MM.1S (cell line): ENCODE measurements around the gene PRMT2.

ENCODE experiments used
- DNase-seq: peaks from one replicate; pipeline ENCODE4 v3.0.0-alpha.2; 2015
- H2AFZ ChIP-seq: fragments of 300-600 bp; sonication (generic); 2 replicates; pipeline ENCODE4 v1.6.0; 2016; ENCODE audit warnings: antibody characterized with exemption, low read length
- H3F3A ChIP-seq: fragments of 300-600 bp; sonication (generic); 2 replicates; pipeline ENCODE4 v1.6.1; 2016; ENCODE audit warnings: mild to moderate bottlenecking, antibody characterized with exemption, low read length, moderate library complexity, mixed read lengths; ENCODE audit not compliant: insufficient read depth
- H3K27ac ChIP-seq: fragments of 300-600 bp; sonication (generic); 2 replicates; pipeline ENCODE4 v1.5.1; 2016; ENCODE audit warnings: mild to moderate bottlenecking, low read length
- H3K27me3 ChIP-seq: fragments of 300-600 bp; sonication (generic); replicated peaks from 2 replicates; pipeline ENCODE4 v1.6.0; 2016; ENCODE audit warnings: low read length; ENCODE audit not compliant: insufficient read depth
- H3K36me3 ChIP-seq: fragments of 300-600 bp; sonication (generic); replicated peaks from 2 replicates; pipeline ENCODE4 v1.6.1; 2016; ENCODE audit warnings: mild to moderate bottlenecking, low read length, mixed read lengths; ENCODE audit not compliant: insufficient read depth
- H3K4me1 ChIP-seq: fragments of 300-600 bp; sonication (generic); 2 replicates; pipeline ENCODE4 v1.6.1; 2016; ENCODE audit warnings: low read length, mixed read lengths
- H3K4me2 ChIP-seq: fragments of 300-600 bp; sonication (generic); 2 replicates; pipeline ENCODE4 v1.6.0; 2016; ENCODE audit warnings: low read depth, low read length
- H3K4me3 ChIP-seq: fragments of 300-600 bp; sonication (generic); 2 replicates; pipeline ENCODE4 v1.5.1; 2016; ENCODE audit warnings: low read length, mixed read lengths
- H3K79me2 ChIP-seq: fragments of 300-600 bp; sonication (generic); 2 replicates; pipeline ENCODE4 v1.6.1; 2016; ENCODE audit warnings: mixed run types, low read length, mixed read lengths
- H3K9ac ChIP-seq: fragments of 300-600 bp; sonication (generic); 2 replicates; pipeline ENCODE4 v1.6.1; 2016; ENCODE audit warnings: low read length, mixed read lengths
- H3K9me2 ChIP-seq: fragments of 300-600 bp; sonication (generic); replicated peaks from 2 replicates; pipeline ENCODE4 v1.6.1; 2016; ENCODE audit warnings: mild to moderate bottlenecking, low read length, mixed read lengths; ENCODE audit not compliant: insufficient read depth
- H3K9me3 ChIP-seq: fragments of 300-600 bp; sonication (generic); replicated peaks from 2 replicates; pipeline ENCODE4 v1.6.1; 2016; ENCODE audit warnings: mild to moderate bottlenecking, low read length, mixed read lengths; ENCODE audit not compliant: insufficient read depth
- H4K20me1 ChIP-seq: fragments of 300-600 bp; sonication (generic); 2 replicates; pipeline ENCODE4 v1.6.1; 2016; ENCODE audit warnings: mild to moderate bottlenecking, low read length, moderate library complexity, mixed read lengths; ENCODE audit not compliant: insufficient read depth
- EZH2 ChIP-seq: fragments of 300-600 bp; sonication (generic); optimal IDR thresholded peaks from 2 replicates; pipeline ENCODE3; 2017; ENCODE audit warnings: low read depth, mild to moderate bottlenecking, antibody characterized with exemption, low read length, mixed read lengths
- EZH2phosphoT487 ChIP-seq: fragments of 300-600 bp; sonication (generic); IDR thresholded peaks from 2 replicates; pipeline ENCODE4 v1.6.1; 2018; ENCODE audit warnings: antibody characterized with exemption, low read length
- TF ChIP-seq, protein P1 (sequence below): fragments of 300-600 bp; sonication (generic); IDR thresholded peaks from 2 replicates; pipeline ENCODE4 v1.5.1; 2016; ENCODE audit warnings: antibody characterized with exemption, low read length, mixed read lengths

Gene PRMT2

DNA sequence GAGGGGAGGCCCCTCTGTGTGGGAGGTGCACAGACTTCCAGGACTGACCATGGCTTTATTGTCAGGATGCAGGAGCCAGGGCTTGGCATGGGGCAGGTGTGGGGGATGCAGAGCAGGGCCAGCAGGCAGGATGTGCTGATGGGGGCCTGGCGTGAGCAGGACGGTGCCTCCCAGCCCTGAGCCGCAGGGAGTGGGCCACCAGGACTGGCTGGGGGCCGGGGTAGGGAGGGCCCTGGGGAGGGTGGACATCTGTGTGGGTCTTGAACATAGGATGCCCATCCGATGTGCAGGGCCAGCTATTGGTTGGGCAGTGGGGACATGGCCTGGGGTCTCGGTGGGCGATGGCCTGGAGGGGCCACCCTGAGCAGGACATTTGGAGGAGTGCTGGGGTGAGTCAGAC is 15.6 kb downstream of the PRMT2 start:
- no peaks in the 10 kb centered on the region for H3K9me3 ChIP-seq
- H3K9ac ChIP-seq: no peak overlapping the region
- H3K9me2 ChIP-seq: no peaks in the 10 kb centered on the region
- TF ChIP-seq EZH2 (no peak), EZH2phosphoT487 (no peak)
- TF ChIP-seq, protein P1, sequence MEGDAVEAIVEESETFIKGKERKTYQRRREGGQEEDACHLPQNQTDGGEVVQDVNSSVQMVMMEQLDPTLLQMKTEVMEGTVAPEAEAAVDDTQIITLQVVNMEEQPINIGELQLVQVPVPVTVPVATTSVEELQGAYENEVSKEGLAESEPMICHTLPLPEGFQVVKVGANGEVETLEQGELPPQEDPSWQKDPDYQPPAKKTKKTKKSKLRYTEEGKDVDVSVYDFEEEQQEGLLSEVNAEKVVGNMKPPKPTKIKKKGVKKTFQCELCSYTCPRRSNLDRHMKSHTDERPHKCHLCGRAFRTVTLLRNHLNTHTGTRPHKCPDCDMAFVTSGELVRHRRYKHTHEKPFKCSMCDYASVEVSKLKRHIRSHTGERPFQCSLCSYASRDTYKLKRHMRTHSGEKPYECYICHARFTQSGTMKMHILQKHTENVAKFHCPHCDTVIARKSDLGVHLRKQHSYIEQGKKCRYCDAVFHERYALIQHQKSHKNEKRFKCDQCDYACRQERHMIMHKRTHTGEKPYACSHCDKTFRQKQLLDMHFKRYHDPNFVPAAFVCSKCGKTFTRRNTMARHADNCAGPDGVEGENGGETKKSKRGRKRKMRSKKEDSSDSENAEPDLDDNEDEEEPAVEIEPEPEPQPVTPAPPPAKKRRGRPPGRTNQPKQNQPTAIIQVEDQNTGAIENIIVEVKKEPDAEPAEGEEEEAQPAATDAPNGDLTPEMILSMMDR: no peak
- no peak overlapping the region for H3K4me3 ChIP-seq
- no peaks in the 10 kb centered on the region for H3K4me1 ChIP-seq
- no peak for DNase-seq
- no peaks in the 10 kb centered on the region; the same call in 1 of the 2 replicates for H3K36me3 ChIP-seq
- H4K20me1 ChIP-seq: no peaks in the 10 kb centered on the region
- H3K4me2 ChIP-seq: no peak overlapping the region
- no peaks in the 10 kb centered on the region for H3K27me3 ChIP-seq
- H3K27ac ChIP-seq: no peak overlapping the region
- no peaks in the 10 kb centered on the region for H3F3A ChIP-seq
- H3K79me2 ChIP-seq: no peaks in the 10 kb centered on the region
- no peak overlapping the region for H2AFZ ChIP-seq

GRCh38 chr21:46655230-46655629 is 19.8 kb downstream of the PRMT2 start:
- Histone ChIP-seq H4K20me1 (no peaks in the 10 kb centered on the region), H3F3A (no peaks in the 10 kb centered on the region), H3K79me2 (no peaks in the 10 kb centered on the region), H3K4me1 (no peaks in the 10 kb centered on the region), H3K36me3 (no peaks in the 10 kb centered on the region; the same call in 1 of the 2 replicates), H3K27ac (no peak overlapping the region), H2AFZ (no peak overlapping the region), H3K9me2 (no peaks in the 10 kb centered on the region), H3K27me3 (no peaks in the 10 kb centered on the region), H3K4me3 (no peak overlapping the region), H3K9ac (no peak overlapping the region), H3K9me3 (no peaks in the 10 kb centered on the region), H3K4me2 (no peak overlapping the region)
- TF ChIP-seq EZH2: no peak
- TF ChIP-seq, protein P1: no peak
- TF ChIP-seq EZH2phosphoT487: no peak
- DNase-seq: no peak

GRCh38 chr21:46656820-46657219 is 21.3 kb downstream of the PRMT2 start:
- no peak overlapping the region for H3K4me3 ChIP-seq
- no peak overlapping the region for H3K27ac ChIP-seq
- H3K9me3 ChIP-seq: no peaks in the 10 kb centered on the region
- no peak for DNase-seq
- H3K9me2 ChIP-seq: no peaks in the 10 kb centered on the region
- H3K36me3 ChIP-seq: no peaks in the 10 kb centered on the region; the same call in 1 of the 2 replicates
- H4K20me1 ChIP-seq: no peaks in the 10 kb centered on the region
- TF ChIP-seq, protein P1: no peak
- TF ChIP-seq EZH2phosphoT487: no peak
- no peak for TF ChIP-seq EZH2
- H3F3A ChIP-seq: no peaks in the 10 kb centered on the region
- no peaks in the 10 kb centered on the region for H3K27me3 ChIP-seq
- H3K79me2 ChIP-seq: no peaks in the 10 kb centered on the region
- H3K9ac ChIP-seq: no peak overlapping the region
- no peak overlapping the region for H3K4me2 ChIP-seq
- no peak overlapping the region for H2AFZ ChIP-seq
- H3K4me1 ChIP-seq: no peaks in the 10 kb centered on the region
